SK-N-SH (cell line): ENCODE results near the gene CLC. TPM values are rescaled to one million over a fixed set of nuclear protein-coding genes. Genes with fewer than 3 reads are reported as not detected.

ENCODE experiments used
- CTCF ChIA-PET: fragments of 300-600, 350-600 bp; formaldehyde crosslinking; extraction: SDS; loops from one replicate; lab custom pipeline; 2021; lab: Yijun Ruan, JAX
- POLR2A ChIA-PET: fragments of 350-600 bp; sonication (Branson Sonifier 250); formaldehyde crosslinking; extraction: SDS; loops from one replicate; lab custom pipeline; 2020; ENCODE audit warnings: antibody characterized with exemption, inconsistent platforms; lab: Yijun Ruan, JAX
- DNase-seq: peaks from one replicate; pipeline ENCODE4 v3.0.0; 2012
- H2AFZ ChIP-seq: fragments of 200-600 bp; sonication (generic); 2 replicates; pipeline ENCODE4 v1.8.1; 2016; ENCODE audit warnings: antibody characterized with exemption, mild to moderate bottlenecking, low read depth
- H3F3A ChIP-seq: fragments of 200-600 bp; sonication (generic); replicated peaks from 2 replicates; pipeline ENCODE3; 2016; ENCODE audit warnings: antibody characterized with exemption, mild to moderate bottlenecking; ENCODE audit not compliant: insufficient read depth
- H3K27ac ChIP-seq, 2 experiments: fragments of 200-500 bp in 1 of 2; fragments of 200-600 bp in 1 of 2; sonication (Bioruptor generic) in 1 of 2; sonication (generic), shearing (Covaris generic) in 1 of 2; 2 replicates each; pipeline versions ENCODE4 v1.5.1 to v1.6.1; 2014 to 2016; ENCODE audit warnings: low read depth in 2 of 2, inconsistent platforms in 1 of 2, low read length in 1 of 2, mild to moderate bottlenecking in 1 of 2, mixed read lengths in 1 of 2
- H3K27me3 ChIP-seq: fragments of 200-600 bp; sonication (generic), shearing (Covaris generic); 2 replicates; pipeline ENCODE4 v1.6.1; 2016; ENCODE audit warnings: mixed run types; ENCODE audit not compliant: insufficient read depth
- H3K36me3 ChIP-seq, 2 experiments: fragments of 200-500 bp in 1 of 2; fragments of 200-600 bp in 1 of 2; sonication (Bioruptor generic) in 1 of 2; sonication (generic) in 1 of 2; replicated peaks in 1 of 2; 2 replicates each; pipeline versions ENCODE3 to v1.5.1; 2014 to 2016; ENCODE audit warnings: low read length in 1 of 2, mild to moderate bottlenecking in 1 of 2; ENCODE audit not compliant: insufficient read depth in 2 of 2, control insufficient read depth in 1 of 2
- H3K4me1 ChIP-seq, 2 experiments: fragments of 200-500 bp in 1 of 2; fragments of 200-600 bp in 1 of 2; sonication (Bioruptor generic) in 1 of 2; sonication (generic), shearing (Covaris generic) in 1 of 2; 2 replicates each; pipeline versions ENCODE4 v1.5.1 to v1.6.1; 2014 to 2016; ENCODE audit warnings: low read depth in 1 of 2, low read length in 1 of 2, mixed run types in 1 of 2; ENCODE audit not compliant: insufficient read depth in 2 of 2, control insufficient read depth in 1 of 2
- H3K4me2 ChIP-seq: fragments of 200-600 bp; sonication (generic), shearing (Covaris generic); 2 replicates; pipeline ENCODE4 v1.6.1; 2017; ENCODE audit warnings: mixed run types
- H3K4me3 ChIP-seq, 2 experiments: fragments of 200-500 bp in 1 of 2; fragments of 200-600 bp in 1 of 2; sonication (Bioruptor generic) in 1 of 2; sonication (generic), shearing (Covaris generic) in 1 of 2; 2 replicates each; pipeline versions ENCODE4 v1.5.1 to v1.8.1; 2014 to 2016; ENCODE audit warnings: low read depth in 2 of 2, inconsistent platforms in 1 of 2, low read length in 1 of 2, mild to moderate bottlenecking in 1 of 2, mixed read lengths in 1 of 2, moderate library complexity in 1 of 2
- H3K79me2 ChIP-seq: fragments of 200-600 bp; sonication (generic); 2 replicates; pipeline ENCODE4 v1.8.1; 2017; ENCODE audit warnings: mild to moderate bottlenecking; ENCODE audit not compliant: insufficient read depth
- H3K9ac ChIP-seq: fragments of 200-600 bp; sonication (generic); 2 replicates; pipeline ENCODE4 v1.6.1; 2017; ENCODE audit warnings: mixed run types
- H3K9me2 ChIP-seq: fragments of 200-600 bp; sonication (generic); 2 replicates; pipeline ENCODE4 v1.6.1; 2017; ENCODE audit warnings: mixed run types
- H3K9me3 ChIP-seq: fragments of 200-600 bp; sonication (generic); 2 replicates; pipeline ENCODE4 v1.6.1; 2017; ENCODE audit warnings: mixed run types, mild to moderate bottlenecking, moderate library complexity
- H4K20me1 ChIP-seq: fragments of 200-600 bp; sonication (generic); 2 replicates; pipeline ENCODE4 v1.6.1; 2017; ENCODE audit warnings: mild to moderate bottlenecking, mixed run types; ENCODE audit not compliant: insufficient read depth
- CTCF ChIP-seq: fragments of 200-600 bp; sonication (generic); IDR thresholded peaks from 2 replicates; pipeline ENCODE4 v1.6.1; 2017; ENCODE audit warnings: antibody characterized with exemption, mild to moderate bottlenecking, moderate library complexity
- EP300 ChIP-seq, 2 experiments: IDR thresholded peaks; 2 replicates each; pipeline versions ENCODE4 v1.4.0 to v1.6.1; 2012; ENCODE audit warnings: borderline replicate concordance in 1 of 2, low read depth in 1 of 2, low read length in 1 of 2
- FOSL2 ChIP-seq: IDR thresholded peaks from 2 replicates; pipeline ENCODE4 v1.4.0; 2012; ENCODE audit warnings: low read depth, mild to moderate bottlenecking, moderate library complexity, borderline replicate concordance
- GABPA ChIP-seq: IDR thresholded peaks from 2 replicates; pipeline ENCODE4 v1.4.0; 2012; ENCODE audit warnings: low read depth, mild to moderate bottlenecking
- MEF2A ChIP-seq: IDR thresholded peaks from 2 replicates; pipeline ENCODE4 v1.4.0; 2012; ENCODE audit warnings: low read depth, borderline replicate concordance
- NFIC ChIP-seq: IDR thresholded peaks from 2 replicates; pipeline ENCODE4 v1.4.0; 2012; ENCODE audit warnings: borderline replicate concordance
- POLR2AphosphoS5 ChIP-seq: IDR thresholded peaks from 2 replicates; pipeline ENCODE4 v1.6.1; 2012; ENCODE audit warnings: low read depth, low read length
- SIN3A ChIP-seq: IDR thresholded peaks from 2 replicates; pipeline ENCODE4 v1.6.1; 2012; ENCODE audit warnings: low read depth, mild to moderate bottlenecking, low read length, moderate library complexity, borderline replicate concordance
- SMC3 ChIP-seq: IDR thresholded peaks from 2 replicates; pipeline ENCODE4 v1.6.1; 2012; ENCODE audit warnings: low read depth, low read length, improper control_type of control experiment
- TAF1 ChIP-seq: IDR thresholded peaks from 2 replicates; pipeline ENCODE4 v1.6.1; 2012; ENCODE audit warnings: low read depth, mild to moderate bottlenecking, low read length, moderate library complexity, borderline replicate concordance
- TCF12 ChIP-seq: IDR thresholded peaks from 2 replicates; pipeline ENCODE4 v1.4.0; 2012
- TEAD4 ChIP-seq: IDR thresholded peaks from 2 replicates; pipeline ENCODE4 v1.4.0; 2012; ENCODE audit warnings: mild to moderate bottlenecking, borderline replicate concordance; ENCODE audit not compliant: insufficient read depth
- YY1 ChIP-seq: IDR thresholded peaks from 2 replicates; pipeline ENCODE4 v1.4.0; 2012; ENCODE audit warnings: low read depth, mild to moderate bottlenecking
- WGBS: methylation state at CpG from one replicate; pipeline ENCODE4 v1.1.6; 2017; ENCODE audit warnings: low lambda C conversion rate; 5-methylcytosine and 5-hydroxymethylcytosine counted together
- polyA plus RNA-seq, 3 experiments: library from polyadenylated mRNA; depleted of rRNA; stranded (reverse); fragments of >200 nt; gene quantifications; 2 replicates each; pipeline ENCODE4 v1.2.3, GENCODE V29; 2012
- TF ChIP-seq, protein P1 (sequence below): IDR thresholded peaks from 2 replicates; pipeline ENCODE4; 2012

Gene CLC
- polyA plus RNA-seq, 1 of the 3 experiments (the other 2 are of a cell fraction): not detected

DNA sequence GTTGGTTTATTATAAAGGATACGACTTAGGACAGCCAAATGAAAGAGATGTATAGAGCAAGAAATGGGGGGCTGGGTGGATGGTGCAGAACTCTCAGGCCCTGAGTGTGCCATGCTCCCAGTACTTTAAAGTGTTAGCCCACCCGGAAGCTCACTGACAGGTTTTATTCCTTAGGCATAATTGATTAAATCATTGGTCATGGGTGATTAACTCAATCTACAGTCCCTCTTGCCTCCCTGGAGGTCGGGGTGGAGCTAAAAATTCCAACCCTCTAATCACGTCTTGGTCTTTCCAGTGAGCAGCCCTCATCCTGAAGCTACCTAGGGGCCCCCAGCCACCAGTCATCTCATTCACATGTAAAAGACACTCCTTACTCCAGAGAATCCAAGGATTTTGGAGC lies 31.0 kb upstream of the CLC start:
- ChIA-PET CTCF (interaction anchor here (0.6 to 3.5 kb wide), 6 partner anchors 13 to 218 kb away, joined by 3 to 14 read pairs (median 4); partner anchors contain the start of gene FBL), POLR2A (no interaction called here)

GRCh38 chr19:39768334-39768733 lies 30.5 kb upstream of the CLC start:
- DNase-seq: no peak
- peaks cover 21% of the 10 kb centered on the region for H3K27me3 ChIP-seq
- H3K4me1 ChIP-seq: no peaks in the 10 kb centered on the region
- no peaks in the 10 kb centered on the region for H3F3A ChIP-seq
- H3K27ac ChIP-seq: no peak overlapping the region
- no peaks in the 10 kb centered on the region for H3K9me2 ChIP-seq
- no peaks in the 10 kb centered on the region for H3K79me2 ChIP-seq
- CTCF ChIA-PET: interaction anchor here (0.6 to 3.5 kb wide), 4 partner anchors 14 to 217 kb away, joined by 4 to 14 read pairs (median 8); no protein-coding TSS in a partner anchor
- H3K9me3 ChIP-seq: no peaks in the 10 kb centered on the region
- no peaks in the 10 kb centered on the region for H4K20me1 ChIP-seq
- no peak for TF ChIP-seq POLR2AphosphoS5
- no peak for TF ChIP-seq MEF2A
- TF ChIP-seq GABPA: no peak
- no peak for TF ChIP-seq TCF12
- no peak for TF ChIP-seq TEAD4
- no peak for TF ChIP-seq NFIC
- TF ChIP-seq EP300 (IDR thresholded peaks at IDR 0.05; ENCODE audit: borderline replicate concordance in 1 of 2, low read depth in 1 of 2, low read length in 1 of 2): no peak
- no peak overlapping the region for H2AFZ ChIP-seq
- H3K36me3 ChIP-seq: no peaks in the 10 kb centered on the region
- H3K4me3 ChIP-seq: no peak overlapping the region
- POLR2A ChIA-PET: no interaction called here
- no peak overlapping the region for H3K9ac ChIP-seq
- 30% methylated on average over 8 of the region's 8 CpGs for WGBS
- H3K4me2 ChIP-seq: no peak overlapping the region

More for the DNA sequence above, 31.0 kb upstream of the CLC start:
- Histone ChIP-seq H3K36me3 (no peaks in the 10 kb centered on the region), H3K9me2 (no peaks in the 10 kb centered on the region), H3K4me2 (no peak overlapping the region), H3K27me3 (peaks cover 21% of the 10 kb centered on the region), H3K4me1 (no peaks in the 10 kb centered on the region), H3F3A (no peaks in the 10 kb centered on the region), H3K4me3 (no peak overlapping the region), H3K9ac (no peak overlapping the region), H4K20me1 (no peaks in the 10 kb centered on the region), H3K27ac (no peak overlapping the region), H3K9me3 (no peaks in the 10 kb centered on the region), H3K79me2 (no peaks in the 10 kb centered on the region)
- DNase-seq: no peak
- WGBS: 3% methylated on average over 4 of the region's 4 CpGs
- no peak for TF ChIP-seq YY1
- TF ChIP-seq, protein P1, sequence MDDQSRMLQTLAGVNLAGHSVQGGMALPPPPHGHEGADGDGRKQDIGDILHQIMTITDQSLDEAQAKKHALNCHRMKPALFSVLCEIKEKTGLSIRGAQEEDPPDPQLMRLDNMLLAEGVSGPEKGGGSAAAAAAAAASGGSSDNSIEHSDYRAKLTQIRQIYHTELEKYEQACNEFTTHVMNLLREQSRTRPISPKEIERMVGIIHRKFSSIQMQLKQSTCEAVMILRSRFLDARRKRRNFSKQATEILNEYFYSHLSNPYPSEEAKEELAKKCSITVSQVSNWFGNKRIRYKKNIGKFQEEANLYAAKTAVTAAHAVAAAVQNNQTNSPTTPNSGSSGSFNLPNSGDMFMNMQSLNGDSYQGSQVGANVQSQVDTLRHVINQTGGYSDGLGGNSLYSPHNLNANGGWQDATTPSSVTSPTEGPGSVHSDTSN: no peak
- TF ChIP-seq, all 33 proteins: peak for 0
- no peak overlapping the region for H2AFZ ChIP-seq

GRCh38 chr19:39765091-39766076 lies 27.6 kb upstream of the CLC start:
- CTCF ChIA-PET: interaction anchor here (0.6 to 3.5 kb wide), 19 partner anchors 8 to 214 kb away, joined by 3 to 14 read pairs (median 4); no protein-coding TSS in a partner anchor
- H3K79me2 ChIP-seq: no peaks in the 10 kb centered on the region
- peak overlapping the region in 1 of 2 experiments; percentile 11; a peak in 1 of 4 replicates for H3K4me3 ChIP-seq
- no peak overlapping the region for H3K27ac ChIP-seq
- WGBS: 7% methylated on average over 16 of the region's 16 CpGs
- no peak overlapping the region for H3K9ac ChIP-seq
- peak; percentile 29 for DNase-seq
- no peaks in the 10 kb centered on the region for H3K4me1 ChIP-seq
- H3K4me2 ChIP-seq: no peak overlapping the region
- no peak overlapping the region for H2AFZ ChIP-seq
- no peaks in the 10 kb centered on the region for H3K36me3 ChIP-seq
- H3F3A ChIP-seq: no peaks in the 10 kb centered on the region
- no peaks in the 10 kb centered on the region for H4K20me1 ChIP-seq
- no peaks in the 10 kb centered on the region for H3K9me2 ChIP-seq
- H3K27me3 ChIP-seq: peaks cover 19% of the 10 kb centered on the region; the same call in 1 of the 2 replicates
- TF ChIP-seq CTCF (peak; percentile 90), SIN3A (no peak), SMC3 (0 out of 2 replicates have a peak, but pooled peaks have one; percentile 5), TAF1 (no peak), FOSL2 (no peak)
- TF ChIP-seq, all 33 proteins: peak for 2
- POLR2A ChIA-PET: no interaction called here
- H3K9me3 ChIP-seq: no peaks in the 10 kb centered on the region
